ENCODE data around the gene DNAJB5. TPM values are rescaled to one million over a fixed set of nuclear protein-coding genes. Genes with fewer than 3 reads are reported as not detected.

The DNAJB5 gene
- polyA plus RNA-seq, 1 of the 3 experiments (the other 2 are of a cell fraction), result 3.3 TPM

DNA sequence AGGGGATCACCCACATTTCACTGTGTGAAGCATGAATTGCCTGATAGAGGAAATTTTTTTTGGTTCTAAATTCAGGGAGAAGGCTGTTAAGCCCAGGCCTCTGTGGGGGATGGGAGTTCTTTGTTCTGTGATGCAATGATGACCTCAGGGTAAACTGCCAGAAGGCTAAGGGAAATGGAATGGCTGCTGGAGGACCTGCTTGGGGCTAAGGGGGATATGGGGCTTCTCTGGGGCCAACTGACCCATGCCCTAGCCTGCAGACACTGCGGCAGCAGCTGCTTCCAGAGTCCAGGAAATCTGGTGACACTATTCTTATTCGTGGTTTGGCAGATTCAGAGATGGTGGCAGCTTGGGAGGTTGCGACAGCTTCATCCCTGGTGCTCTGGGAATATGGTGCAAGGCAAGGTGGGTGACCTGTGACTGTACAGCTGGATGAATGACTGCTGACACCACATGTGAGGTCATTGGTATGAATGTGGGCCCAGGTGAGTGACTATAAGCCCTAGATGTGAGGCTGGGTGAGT lies 52.6 kb downstream of the DNAJB5 start:
- POLR2A ChIA-PET, result no interaction called here
- no peak for DNase-seq

DNA sequence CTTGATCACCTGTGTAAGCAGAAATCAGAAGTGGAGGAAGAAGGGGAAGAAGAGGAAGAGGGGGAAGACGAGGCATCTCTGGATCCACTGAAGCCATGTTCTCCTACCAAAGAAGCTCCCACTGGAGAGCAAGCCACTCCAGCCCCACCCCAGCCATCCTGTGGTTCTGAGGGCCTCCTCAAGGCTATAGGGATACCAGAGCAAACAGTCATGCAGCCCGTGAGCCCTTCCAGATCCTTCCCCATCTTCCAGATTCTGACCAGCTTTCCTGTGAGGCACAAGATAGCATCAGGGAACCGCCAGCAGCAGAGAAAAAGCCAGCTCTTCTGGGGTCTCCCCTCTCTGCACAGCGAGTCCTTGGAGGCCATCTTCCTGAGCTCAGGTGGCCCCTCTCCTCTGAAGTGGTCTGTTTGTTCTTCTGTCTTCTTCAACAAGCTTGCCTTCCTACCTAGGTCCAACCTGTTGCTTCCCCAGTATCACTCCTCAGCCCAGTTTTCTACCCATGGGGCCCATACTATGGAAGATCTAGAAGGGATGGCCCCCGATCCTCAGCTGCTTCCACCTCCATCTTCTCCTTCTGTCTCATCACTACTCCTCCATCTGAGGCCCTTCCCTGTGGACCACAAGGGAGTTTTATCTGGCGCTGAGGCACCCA lies 53.5 kb downstream of the DNAJB5 start:
- TF ChIP-seq GABPA (IDR thresholded peaks at IDR 0.05; ENCODE audit: low read depth) (no peak), RFX5 (IDR thresholded peaks at IDR 0.05; ENCODE audit: low read length) (no peak), FOXM1 (IDR thresholded peaks at IDR 0.05; ENCODE audit: low read depth) (no peak), RAD21 (IDR thresholded peaks at IDR 0.05; ENCODE audit: low read length) (no peak)
- H3K27ac ChIP-seq (ENCODE audit: low read depth in 2 of 2, low read length in 1 of 2), result no peak overlapping the region
- H3K79me2 ChIP-seq (ENCODE audit: insufficient read depth), result no peaks in the 10 kb centered on the region
- no peaks in the 10 kb centered on the region for H3K9me3 ChIP-seq
- H3K4me3 ChIP-seq (ENCODE audit: low read depth in 2 of 2, low read length in 1 of 2), result no peak overlapping the region
- H3K9me2 ChIP-seq, result no peaks in the 10 kb centered on the region
- H4K20me1 ChIP-seq (ENCODE audit: insufficient read depth), result no peaks in the 10 kb centered on the region
- 87% methylated on average over 4 of the region's 6 CpGs for WGBS (ENCODE audit: low lambda C conversion rate)
- no peak overlapping the region for H3K4me2 ChIP-seq
- peaks cover 3% of the 10 kb centered on the region in 2 experiments for H3K36me3 ChIP-seq (replicated peaks in 1 of 2; ENCODE audit: control insufficient read depth in 1 of 2, insufficient read depth in 2 of 2, low read length in 1 of 2)
- H3F3A ChIP-seq (replicated peaks; ENCODE audit: insufficient read depth), result no peaks in the 10 kb centered on the region
- DNase-seq, result no peak
- no peak overlapping the region for H3K9ac ChIP-seq
- H2AFZ ChIP-seq (ENCODE audit: low read depth), result no peak overlapping the region
- ChIA-PET CTCF (interaction anchor here (1.4 to 2.9 kb wide), 4 partner anchors 9 to 143 kb away, joined by 3 to 25 read pairs (median 8); partner anchors contain the start of gene VCP), POLR2A (interaction anchor here (1.3 kb wide), 1 partner anchor 29 kb away, joined by 3 read pairs; the partner anchor contains the start of gene VCP)
- no peaks in the 10 kb centered on the region for H3K27me3 ChIP-seq (ENCODE audit: insufficient read depth)
- no peaks in the 10 kb centered on the region for H3K4me1 ChIP-seq (ENCODE audit: control insufficient read depth in 1 of 2, insufficient read depth in 2 of 2, low read depth in 1 of 2, low read length in 1 of 2)

More for the DNA sequence above, 52.6 kb downstream of the DNAJB5 start:
- TF ChIP-seq GATA2 (CRISPR knock-in tag; IDR thresholded peaks at IDR 0.05), result no peak
- no peak for TF ChIP-seq GABPA (IDR thresholded peaks at IDR 0.05; ENCODE audit: low read depth)
- TF ChIP-seq FOSL2 (IDR thresholded peaks at IDR 0.05; ENCODE audit: borderline replicate concordance, low read depth), result no peak
- no peak for TF ChIP-seq POLR2AphosphoS5 (IDR thresholded peaks at IDR 0.05; ENCODE audit: low read depth, low read length)
- TF ChIP-seq TAF1 (IDR thresholded peaks at IDR 0.05; ENCODE audit: borderline replicate concordance, low read depth, low read length), result no peak
- no peak for TF ChIP-seq TCF12 (IDR thresholded peaks at IDR 0.05)
- no peak for TF ChIP-seq RXRA (IDR thresholded peaks at IDR 0.05; ENCODE audit: borderline replicate concordance, low read depth)
- TF ChIP-seq, protein P1, sequence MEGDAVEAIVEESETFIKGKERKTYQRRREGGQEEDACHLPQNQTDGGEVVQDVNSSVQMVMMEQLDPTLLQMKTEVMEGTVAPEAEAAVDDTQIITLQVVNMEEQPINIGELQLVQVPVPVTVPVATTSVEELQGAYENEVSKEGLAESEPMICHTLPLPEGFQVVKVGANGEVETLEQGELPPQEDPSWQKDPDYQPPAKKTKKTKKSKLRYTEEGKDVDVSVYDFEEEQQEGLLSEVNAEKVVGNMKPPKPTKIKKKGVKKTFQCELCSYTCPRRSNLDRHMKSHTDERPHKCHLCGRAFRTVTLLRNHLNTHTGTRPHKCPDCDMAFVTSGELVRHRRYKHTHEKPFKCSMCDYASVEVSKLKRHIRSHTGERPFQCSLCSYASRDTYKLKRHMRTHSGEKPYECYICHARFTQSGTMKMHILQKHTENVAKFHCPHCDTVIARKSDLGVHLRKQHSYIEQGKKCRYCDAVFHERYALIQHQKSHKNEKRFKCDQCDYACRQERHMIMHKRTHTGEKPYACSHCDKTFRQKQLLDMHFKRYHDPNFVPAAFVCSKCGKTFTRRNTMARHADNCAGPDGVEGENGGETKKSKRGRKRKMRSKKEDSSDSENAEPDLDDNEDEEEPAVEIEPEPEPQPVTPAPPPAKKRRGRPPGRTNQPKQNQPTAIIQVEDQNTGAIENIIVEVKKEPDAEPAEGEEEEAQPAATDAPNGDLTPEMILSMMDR (IDR thresholded peaks at IDR 0.05), result no peak
- no peak for TF ChIP-seq EP300 (IDR thresholded peaks at IDR 0.05; ENCODE audit: borderline replicate concordance in 1 of 2, low read depth in 1 of 2, low read length in 1 of 2)
- TF ChIP-seq, protein P2, sequence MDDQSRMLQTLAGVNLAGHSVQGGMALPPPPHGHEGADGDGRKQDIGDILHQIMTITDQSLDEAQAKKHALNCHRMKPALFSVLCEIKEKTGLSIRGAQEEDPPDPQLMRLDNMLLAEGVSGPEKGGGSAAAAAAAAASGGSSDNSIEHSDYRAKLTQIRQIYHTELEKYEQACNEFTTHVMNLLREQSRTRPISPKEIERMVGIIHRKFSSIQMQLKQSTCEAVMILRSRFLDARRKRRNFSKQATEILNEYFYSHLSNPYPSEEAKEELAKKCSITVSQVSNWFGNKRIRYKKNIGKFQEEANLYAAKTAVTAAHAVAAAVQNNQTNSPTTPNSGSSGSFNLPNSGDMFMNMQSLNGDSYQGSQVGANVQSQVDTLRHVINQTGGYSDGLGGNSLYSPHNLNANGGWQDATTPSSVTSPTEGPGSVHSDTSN (IDR thresholded peaks at IDR 0.05), result no peak
- TF ChIP-seq MEF2A (IDR thresholded peaks at IDR 0.05; ENCODE audit: borderline replicate concordance, low read depth), result no peak
- TF ChIP-seq ELF1 (IDR thresholded peaks at IDR 0.05), result no peak
- H2AFZ ChIP-seq (ENCODE audit: low read depth), result no peak overlapping the region
- no peaks in the 10 kb centered on the region for H3K4me1 ChIP-seq (ENCODE audit: control insufficient read depth in 1 of 2, insufficient read depth in 2 of 2, low read depth in 1 of 2, low read length in 1 of 2)
- CTCF ChIA-PET, result interaction anchor here (1.4 to 2.9 kb wide), 3 partner anchors 9 to 142 kb away, joined by 7 to 25 read pairs (median 9); no protein-coding TSS in a partner anchor
- H3K27me3 ChIP-seq (ENCODE audit: insufficient read depth), result no peaks in the 10 kb centered on the region
- no peak overlapping the region for H3K9ac ChIP-seq
- WGBS (ENCODE audit: low lambda C conversion rate), result 89% methylated on average over 3 of the region's 3 CpGs
- H3K4me2 ChIP-seq, result no peak overlapping the region
- no peaks in the 10 kb centered on the region for H3K79me2 ChIP-seq (ENCODE audit: insufficient read depth)
- H3K9me2 ChIP-seq, result no peaks in the 10 kb centered on the region
- H3K36me3 ChIP-seq (replicated peaks in 1 of 2; ENCODE audit: control insufficient read depth in 1 of 2, insufficient read depth in 2 of 2, low read length in 1 of 2), result peaks cover 0 to 3% of the 10 kb centered on the region in 2 experiments
- H3K27ac ChIP-seq (ENCODE audit: low read depth in 2 of 2, low read length in 1 of 2), result no peak overlapping the region
- no peaks in the 10 kb centered on the region for H3K9me3 ChIP-seq
- H3F3A ChIP-seq (replicated peaks; ENCODE audit: insufficient read depth), result no peaks in the 10 kb centered on the region
- H3K4me3 ChIP-seq (ENCODE audit: low read depth in 2 of 2, low read length in 1 of 2), result no peak overlapping the region
- no peaks in the 10 kb centered on the region for H4K20me1 ChIP-seq (ENCODE audit: insufficient read depth)
